Fibroblast of lung (primary cell): ENCODE data around the gene SETBP1.
"Not testable (repeated sequence)": the region's sequence is repeated elsewhere in the genome, so short reads cannot be mapped to it uniquely, and the experiment has no call there.

Experiments used
- CTCF ChIP-seq, 2 donors: IDR thresholded peaks in 1 of 2; conservative IDR thresholded peaks in 1 of 2; 1 replicate in 1 of 2; 2 replicates in 1 of 2; pipeline ENCODE4 v1.5.1; 2011 to 2012; ENCODE audit warnings: low read length in 2 of 2, control low read depth in 1 of 2, inconsistent platforms in 1 of 2, low read depth in 1 of 2, mild to moderate bottlenecking in 1 of 2
- EZH2 ChIP-seq: IDR thresholded peaks from 2 replicates; pipeline ENCODE4 v1.5.1; 2012; ENCODE audit warnings: low read length, control low read depth, mild to moderate bottlenecking; ENCODE audit errors: missing control alignments

DNA sequence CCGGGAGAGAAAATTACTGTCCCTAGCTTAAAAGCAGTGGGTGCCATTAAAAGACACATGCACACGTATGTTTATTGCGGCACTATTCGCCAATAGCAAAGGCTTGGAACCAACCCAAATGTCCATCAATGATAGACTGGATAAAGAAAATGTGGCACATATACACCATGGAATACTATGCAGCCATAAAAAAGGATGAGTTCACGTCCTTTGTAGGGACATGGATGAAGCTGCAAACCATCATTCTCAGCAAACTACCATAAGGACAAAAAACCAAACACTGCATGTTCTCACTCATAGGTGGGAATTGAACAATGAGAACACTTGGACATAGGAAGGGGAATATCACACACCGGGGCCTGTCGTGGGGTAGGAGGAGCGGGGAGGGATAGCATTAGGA lies 120.1 kb downstream of the SETBP1 start:
- not testable (repeated sequence) for TF ChIP-seq CTCF (conservative IDR thresholded peaks at IDR 0.05 in 1 of 2, IDR thresholded peaks at IDR 0.05 in 1 of 2; ENCODE audit: low read depth in 1 of 2, low read length in 2 of 2); EZH2
